K562 (cell line): ENCODE measurements around the gene MLYCD.

Experiments
- GATA2 ChIP-seq: sonication (generic); formaldehyde crosslinking; IDR thresholded peaks from 2 replicates; pipeline ENCODE4 v1.4.0; 2020; ENCODE audit warnings: mild to moderate bottlenecking, missing genetic modification reagents
- SRSF9 ChIP-seq: fragments of 200-400 bp; formaldehyde crosslinking; IDR thresholded peaks from 2 replicates; pipeline ENCODE4 v1.6.1; 2017; ENCODE audit warnings: low read depth, low read length, borderline replicate concordance
- TF ChIP-seq, protein P1 (sequence below): fragments of 250-450 bp; sonication (Bioruptor Pico); IDR thresholded peaks from 2 replicates; pipeline ENCODE4 v1.5.1; 2021; ENCODE audit warnings: mild to moderate bottlenecking
- TF ChIP-seq, protein P2 (sequence below), 2 experiments: fragments of 450-650 bp; formaldehyde crosslinking in 1 of 2; IDR thresholded peaks; 2 replicates each; pipeline versions ENCODE4 v1.4.0 to v1.6.1; 2014 to 2020; ENCODE audit warnings: mild to moderate bottlenecking in 2 of 2, borderline replicate concordance in 1 of 2, low read depth in 1 of 2
- TF ChIP-seq, protein P3 (sequence below): fragments of 450-650 bp; IDR thresholded peaks from 2 replicates; pipeline ENCODE4 v1.6.1; 2017; ENCODE audit warnings: antibody characterized with exemption
- TF ChIP-seq, protein P4 (sequence below): fragments of 250-450 bp; sonication (Bioruptor Pico); IDR thresholded peaks from 2 replicates; pipeline ENCODE4 v1.8.0; 2022; ENCODE audit warnings: moderate library complexity, mild to moderate bottlenecking, inconsistent platforms
- TF ChIP-seq, protein P5 (sequence below), 3 experiments: IDR thresholded peaks in 2 of 3; conservative IDR thresholded peaks in 1 of 3; 2 replicates each; pipeline ENCODE4 v1.5.1; 2011 to 2012; ENCODE audit warnings: low read length in 3 of 3, mild to moderate bottlenecking in 3 of 3, control low read depth in 2 of 3, improper control_type of control experiment in 1 of 3, inconsistent platforms in 1 of 3, low read depth in 1 of 3, mixed read lengths in 1 of 3, moderate library complexity in 1 of 3; ENCODE audit not compliant: insufficient read depth in 2 of 3
- TF ChIP-seq, protein P6 (sequence below): sonication (generic); formaldehyde crosslinking; IDR thresholded peaks from 2 replicates; pipeline ENCODE4 v1.8.1; 2023; ENCODE audit warnings: missing genetic modification reagents, mild to moderate bottlenecking, borderline replicate concordance

DNA sequence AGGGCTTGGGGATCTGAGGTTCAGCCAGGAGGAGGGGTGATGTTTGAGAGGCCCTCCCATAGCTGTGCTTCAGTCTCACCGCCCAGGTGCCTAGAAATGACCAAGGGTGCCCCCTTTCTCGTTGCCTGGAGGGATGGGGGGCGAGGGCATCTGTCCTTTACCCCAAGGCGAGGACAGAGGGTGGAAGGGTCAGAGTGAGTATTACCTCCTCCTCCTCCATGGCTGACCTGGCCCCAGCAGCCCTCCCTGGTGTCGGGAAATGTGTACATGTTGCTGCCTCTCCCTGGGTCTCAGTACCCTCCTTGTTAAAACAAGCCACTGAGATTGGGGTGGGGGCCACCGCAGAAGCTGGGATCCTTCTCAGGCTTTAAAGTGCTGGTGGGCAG lies 71.5 kb downstream of the MLYCD start:
- TF ChIP-seq, protein P1, sequence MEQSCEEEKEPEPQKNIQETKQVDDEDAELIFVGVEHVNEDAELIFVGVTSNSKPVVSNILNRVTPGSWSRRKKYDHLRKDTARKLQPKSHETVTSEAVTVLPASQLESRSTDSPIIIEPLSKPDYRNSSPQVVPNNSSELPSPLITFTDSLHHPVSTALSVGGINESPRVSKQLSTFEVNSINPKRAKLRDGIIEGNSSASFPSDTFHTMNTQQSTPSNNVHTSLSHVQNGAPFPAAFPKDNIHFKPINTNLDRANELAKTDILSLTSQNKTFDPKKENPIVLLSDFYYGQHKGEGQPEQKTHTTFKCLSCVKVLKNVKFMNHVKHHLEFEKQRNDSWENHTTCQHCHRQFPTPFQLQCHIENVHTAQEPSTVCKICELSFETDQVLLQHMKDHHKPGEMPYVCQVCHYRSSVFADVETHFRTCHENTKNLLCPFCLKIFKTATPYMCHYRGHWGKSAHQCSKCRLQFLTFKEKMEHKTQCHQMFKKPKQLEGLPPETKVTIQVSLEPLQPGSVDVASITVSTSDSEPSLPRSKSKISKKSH, result no peak
- TF ChIP-seq, protein P2, sequence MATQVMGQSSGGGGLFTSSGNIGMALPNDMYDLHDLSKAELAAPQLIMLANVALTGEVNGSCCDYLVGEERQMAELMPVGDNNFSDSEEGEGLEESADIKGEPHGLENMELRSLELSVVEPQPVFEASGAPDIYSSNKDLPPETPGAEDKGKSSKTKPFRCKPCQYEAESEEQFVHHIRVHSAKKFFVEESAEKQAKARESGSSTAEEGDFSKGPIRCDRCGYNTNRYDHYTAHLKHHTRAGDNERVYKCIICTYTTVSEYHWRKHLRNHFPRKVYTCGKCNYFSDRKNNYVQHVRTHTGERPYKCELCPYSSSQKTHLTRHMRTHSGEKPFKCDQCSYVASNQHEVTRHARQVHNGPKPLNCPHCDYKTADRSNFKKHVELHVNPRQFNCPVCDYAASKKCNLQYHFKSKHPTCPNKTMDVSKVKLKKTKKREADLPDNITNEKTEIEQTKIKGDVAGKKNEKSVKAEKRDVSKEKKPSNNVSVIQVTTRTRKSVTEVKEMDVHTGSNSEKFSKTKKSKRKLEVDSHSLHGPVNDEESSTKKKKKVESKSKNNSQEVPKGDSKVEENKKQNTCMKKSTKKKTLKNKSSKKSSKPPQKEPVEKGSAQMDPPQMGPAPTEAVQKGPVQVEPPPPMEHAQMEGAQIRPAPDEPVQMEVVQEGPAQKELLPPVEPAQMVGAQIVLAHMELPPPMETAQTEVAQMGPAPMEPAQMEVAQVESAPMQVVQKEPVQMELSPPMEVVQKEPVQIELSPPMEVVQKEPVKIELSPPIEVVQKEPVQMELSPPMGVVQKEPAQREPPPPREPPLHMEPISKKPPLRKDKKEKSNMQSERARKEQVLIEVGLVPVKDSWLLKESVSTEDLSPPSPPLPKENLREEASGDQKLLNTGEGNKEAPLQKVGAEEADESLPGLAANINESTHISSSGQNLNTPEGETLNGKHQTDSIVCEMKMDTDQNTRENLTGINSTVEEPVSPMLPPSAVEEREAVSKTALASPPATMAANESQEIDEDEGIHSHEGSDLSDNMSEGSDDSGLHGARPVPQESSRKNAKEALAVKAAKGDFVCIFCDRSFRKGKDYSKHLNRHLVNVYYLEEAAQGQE (IDR thresholded peaks at IDR 0.05; ENCODE audit: borderline replicate concordance), result no peak
- TF ChIP-seq, protein P2 (CRISPR knock-in tag; IDR thresholded peaks at IDR 0.05; ENCODE audit: low read depth), result no peak
- TF ChIP-seq, protein P3, sequence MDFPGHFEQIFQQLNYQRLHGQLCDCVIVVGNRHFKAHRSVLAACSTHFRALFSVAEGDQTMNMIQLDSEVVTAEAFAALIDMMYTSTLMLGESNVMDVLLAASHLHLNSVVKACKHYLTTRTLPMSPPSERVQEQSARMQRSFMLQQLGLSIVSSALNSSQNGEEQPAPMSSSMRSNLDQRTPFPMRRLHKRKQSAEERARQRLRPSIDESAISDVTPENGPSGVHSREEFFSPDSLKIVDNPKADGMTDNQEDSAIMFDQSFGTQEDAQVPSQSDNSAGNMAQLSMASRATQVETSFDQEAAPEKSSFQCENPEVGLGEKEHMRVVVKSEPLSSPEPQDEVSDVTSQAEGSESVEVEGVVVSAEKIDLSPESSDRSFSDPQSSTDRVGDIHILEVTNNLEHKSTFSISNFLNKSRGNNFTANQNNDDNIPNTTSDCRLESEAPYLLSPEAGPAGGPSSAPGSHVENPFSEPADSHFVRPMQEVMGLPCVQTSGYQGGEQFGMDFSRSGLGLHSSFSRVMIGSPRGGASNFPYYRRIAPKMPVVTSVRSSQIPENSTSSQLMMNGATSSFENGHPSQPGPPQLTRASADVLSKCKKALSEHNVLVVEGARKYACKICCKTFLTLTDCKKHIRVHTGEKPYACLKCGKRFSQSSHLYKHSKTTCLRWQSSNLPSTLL, result no peak
- TF ChIP-seq, protein P4, sequence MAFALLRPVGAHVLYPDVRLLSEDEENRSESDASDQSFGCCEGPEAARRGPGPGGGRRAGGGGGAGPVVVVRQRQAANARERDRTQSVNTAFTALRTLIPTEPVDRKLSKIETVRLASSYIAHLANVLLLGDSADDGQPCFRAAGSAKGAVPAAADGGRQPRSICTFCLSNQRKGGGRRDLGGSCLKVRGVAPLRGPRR (CRISPR knock-in tag), result no peak
- TF ChIP-seq SRSF9 (no peak), GATA2 (no peak)
- TF ChIP-seq, protein P5, sequence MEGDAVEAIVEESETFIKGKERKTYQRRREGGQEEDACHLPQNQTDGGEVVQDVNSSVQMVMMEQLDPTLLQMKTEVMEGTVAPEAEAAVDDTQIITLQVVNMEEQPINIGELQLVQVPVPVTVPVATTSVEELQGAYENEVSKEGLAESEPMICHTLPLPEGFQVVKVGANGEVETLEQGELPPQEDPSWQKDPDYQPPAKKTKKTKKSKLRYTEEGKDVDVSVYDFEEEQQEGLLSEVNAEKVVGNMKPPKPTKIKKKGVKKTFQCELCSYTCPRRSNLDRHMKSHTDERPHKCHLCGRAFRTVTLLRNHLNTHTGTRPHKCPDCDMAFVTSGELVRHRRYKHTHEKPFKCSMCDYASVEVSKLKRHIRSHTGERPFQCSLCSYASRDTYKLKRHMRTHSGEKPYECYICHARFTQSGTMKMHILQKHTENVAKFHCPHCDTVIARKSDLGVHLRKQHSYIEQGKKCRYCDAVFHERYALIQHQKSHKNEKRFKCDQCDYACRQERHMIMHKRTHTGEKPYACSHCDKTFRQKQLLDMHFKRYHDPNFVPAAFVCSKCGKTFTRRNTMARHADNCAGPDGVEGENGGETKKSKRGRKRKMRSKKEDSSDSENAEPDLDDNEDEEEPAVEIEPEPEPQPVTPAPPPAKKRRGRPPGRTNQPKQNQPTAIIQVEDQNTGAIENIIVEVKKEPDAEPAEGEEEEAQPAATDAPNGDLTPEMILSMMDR (IDR thresholded peaks at IDR 0.05 in 2 of 3, conservative IDR thresholded peaks at IDR 0.05 in 1 of 3; ENCODE audit: insufficient read depth in 2 of 3, low read depth in 1 of 3, low read length in 3 of 3), result no peak
- TF ChIP-seq, protein P6, sequence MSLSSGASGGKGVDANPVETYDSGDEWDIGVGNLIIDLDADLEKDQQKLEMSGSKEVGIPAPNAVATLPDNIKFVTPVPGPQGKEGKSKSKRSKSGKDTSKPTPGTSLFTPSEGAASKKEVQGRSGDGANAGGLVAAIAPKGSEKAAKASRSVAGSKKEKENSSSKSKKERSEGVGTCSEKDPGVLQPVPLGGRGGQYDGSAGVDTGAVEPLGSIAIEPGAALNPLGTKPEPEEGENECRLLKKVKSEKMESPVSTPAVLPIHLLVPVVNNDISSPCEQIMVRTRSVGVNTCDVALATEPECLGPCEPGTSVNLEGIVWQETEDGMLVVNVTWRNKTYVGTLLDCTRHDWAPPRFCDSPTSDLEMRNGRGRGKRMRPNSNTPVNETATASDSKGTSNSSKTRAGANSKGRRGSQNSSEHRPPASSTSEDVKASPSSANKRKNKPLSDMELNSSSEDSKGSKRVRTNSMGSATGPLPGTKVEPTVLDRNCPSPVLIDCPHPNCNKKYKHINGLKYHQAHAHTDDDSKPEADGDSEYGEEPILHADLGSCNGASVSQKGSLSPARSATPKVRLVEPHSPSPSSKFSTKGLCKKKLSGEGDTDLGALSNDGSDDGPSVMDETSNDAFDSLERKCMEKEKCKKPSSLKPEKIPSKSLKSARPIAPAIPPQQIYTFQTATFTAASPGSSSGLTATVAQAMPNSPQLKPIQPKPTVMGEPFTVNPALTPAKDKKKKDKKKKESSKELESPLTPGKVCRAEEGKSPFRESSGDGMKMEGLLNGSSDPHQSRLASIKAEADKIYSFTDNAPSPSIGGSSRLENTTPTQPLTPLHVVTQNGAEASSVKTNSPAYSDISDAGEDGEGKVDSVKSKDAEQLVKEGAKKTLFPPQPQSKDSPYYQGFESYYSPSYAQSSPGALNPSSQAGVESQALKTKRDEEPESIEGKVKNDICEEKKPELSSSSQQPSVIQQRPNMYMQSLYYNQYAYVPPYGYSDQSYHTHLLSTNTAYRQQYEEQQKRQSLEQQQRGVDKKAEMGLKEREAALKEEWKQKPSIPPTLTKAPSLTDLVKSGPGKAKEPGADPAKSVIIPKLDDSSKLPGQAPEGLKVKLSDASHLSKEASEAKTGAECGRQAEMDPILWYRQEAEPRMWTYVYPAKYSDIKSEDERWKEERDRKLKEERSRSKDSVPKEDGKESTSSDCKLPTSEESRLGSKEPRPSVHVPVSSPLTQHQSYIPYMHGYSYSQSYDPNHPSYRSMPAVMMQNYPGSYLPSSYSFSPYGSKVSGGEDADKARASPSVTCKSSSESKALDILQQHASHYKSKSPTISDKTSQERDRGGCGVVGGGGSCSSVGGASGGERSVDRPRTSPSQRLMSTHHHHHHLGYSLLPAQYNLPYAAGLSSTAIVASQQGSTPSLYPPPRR (CRISPR knock-in tag), result no peak
